NCI-H446 treated with DMSO at 0.1 percent for 48 hours (cell line): ENCODE measurements around the gene FBXL7.

ENCODE experiments used
- DNase-seq: peaks from one replicate; lab custom pipeline; 2025; lab: John Stamatoyannopoulos, UW

The FBXL7 gene

DNA sequence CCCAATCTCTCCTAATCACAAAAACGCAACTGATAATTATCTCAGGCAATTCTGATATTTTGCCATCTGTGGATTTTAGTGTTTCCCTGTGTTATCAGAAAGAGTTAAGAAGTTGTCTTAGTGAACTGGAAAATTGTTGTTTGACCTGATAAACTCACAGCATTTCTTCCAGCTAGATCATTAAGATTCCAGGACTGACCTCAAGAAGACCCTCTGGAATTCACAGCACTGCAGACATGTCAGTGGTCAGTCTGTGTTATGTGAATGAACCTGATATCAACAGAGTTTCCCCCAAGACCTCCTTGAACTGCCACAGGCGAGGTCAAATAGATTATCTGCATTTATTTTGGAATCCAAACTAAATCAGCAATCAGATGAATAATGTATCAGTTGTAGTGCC, 174.7 kb downstream of the FBXL7 start:
- DNase-seq: no peak

DNA sequence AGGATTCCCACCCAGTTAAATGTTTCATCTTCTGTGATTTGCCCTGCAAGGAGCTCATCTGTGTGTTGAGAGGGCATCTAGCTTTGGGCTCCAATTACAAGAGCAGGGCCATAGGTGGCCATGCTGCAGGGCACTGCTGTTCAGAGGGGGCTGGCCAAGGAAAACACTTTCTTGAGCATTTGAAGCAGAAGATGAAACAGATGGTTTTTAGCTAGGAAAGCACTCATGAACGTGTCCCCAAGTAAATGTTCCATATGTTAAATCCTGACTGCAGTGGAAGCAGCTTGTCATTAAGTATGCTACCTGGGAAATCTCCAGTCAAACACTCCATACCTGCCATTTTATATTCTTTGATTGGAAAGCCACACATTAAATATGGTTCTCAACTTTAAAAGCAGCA, 176.6 kb downstream of the FBXL7 start:
- DNase-seq: no peak

DNA sequence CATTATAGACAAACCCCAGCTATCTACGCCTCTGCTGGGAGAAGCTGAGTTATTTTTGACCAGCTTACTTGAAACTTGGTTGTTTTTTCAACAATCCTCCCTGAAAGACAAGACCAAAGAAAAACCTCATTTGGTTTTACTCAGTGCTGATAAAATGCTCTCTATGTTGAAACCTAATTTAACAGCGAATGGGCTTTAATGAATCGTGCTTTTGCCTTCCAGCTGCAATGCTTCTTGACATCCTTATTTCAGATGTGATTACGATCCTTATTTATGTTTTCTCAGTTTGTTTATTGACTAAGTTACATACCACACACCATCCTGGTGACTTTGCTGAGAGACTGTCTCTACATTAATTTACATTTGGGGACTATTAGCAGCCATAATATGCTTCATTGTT, 179.2 kb downstream of the FBXL7 start:
- DNase-seq: no peak

DNA sequence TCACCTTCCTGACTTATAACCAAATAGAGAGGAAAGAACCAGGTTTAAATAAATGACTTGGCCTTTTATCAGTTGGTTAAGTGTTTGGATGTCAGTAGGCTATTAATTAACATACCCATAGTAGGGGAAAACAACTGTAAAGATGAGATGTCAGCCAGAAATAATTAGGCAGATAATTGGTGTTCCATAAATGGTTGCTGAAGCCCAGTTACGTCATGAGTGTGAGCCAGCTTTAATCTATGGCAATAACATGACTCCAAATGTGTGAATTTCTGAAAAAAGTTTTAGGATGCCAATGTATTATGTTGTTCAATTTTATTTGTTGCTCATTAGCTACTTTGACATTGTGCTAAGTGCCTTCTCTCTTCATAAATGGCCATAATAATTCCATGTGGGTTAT, 180.5 kb downstream of the FBXL7 start:
- no peak for DNase-seq

GRCh38 chr5:15682122-15682521, 182.1 kb downstream of the FBXL7 start:
- no peak for DNase-seq

GRCh38 chr5:15682566-15682965, 182.6 kb downstream of the FBXL7 start:
- DNase-seq: no peak

DNA sequence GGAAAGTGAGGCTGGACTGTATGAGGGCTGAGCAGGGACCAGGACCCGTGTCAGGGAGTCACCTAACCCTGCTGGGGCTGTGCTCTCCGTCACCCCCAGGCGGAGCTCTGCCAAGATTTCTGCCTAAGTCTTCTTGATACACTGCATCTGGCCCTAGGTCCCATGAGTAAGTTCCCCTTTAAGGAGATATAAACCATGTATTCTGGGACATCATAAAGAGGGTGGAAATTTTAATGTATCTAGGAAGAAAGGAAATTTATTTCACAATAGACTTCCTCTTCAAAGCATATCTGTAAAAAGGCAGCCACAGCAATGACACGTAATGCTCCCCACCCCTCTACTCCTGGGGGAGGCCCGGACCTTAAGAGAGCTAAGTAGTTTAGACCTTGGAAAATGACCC, 183.4 kb downstream of the FBXL7 start:
- DNase-seq: no peak

- DNase-seq: no peak
These were observed 187.4 kb downstream of the FBXL7 start for GRCh38 chr5:15687401-15687800.

DNA sequence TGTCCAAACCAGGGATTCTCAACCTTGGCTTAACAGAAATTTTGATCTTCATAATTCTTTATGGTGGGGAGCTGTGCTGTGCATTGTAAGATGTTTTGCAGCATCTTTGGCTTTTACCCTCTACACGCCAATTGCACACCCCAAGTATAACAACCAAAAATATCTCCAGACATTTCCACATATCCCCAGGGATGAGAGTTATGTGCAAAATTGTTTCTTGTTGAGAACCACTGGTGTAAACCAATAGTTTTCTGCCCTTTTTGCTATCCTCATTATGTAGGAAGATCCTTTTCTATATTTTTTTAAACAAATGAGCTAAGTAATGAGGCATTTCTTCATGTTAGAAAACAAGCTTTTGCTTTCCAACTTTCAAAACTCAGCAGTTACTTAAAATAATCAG, 189.9 kb downstream of the FBXL7 start:
- no peak for DNase-seq

- no peak for DNase-seq
These were observed 190.6 kb downstream of the FBXL7 start for GRCh38 chr5:15690611-15691010.

- DNase-seq: no peak
These were observed 191.5 kb downstream of the FBXL7 start for GRCh38 chr5:15691521-15691920.

- DNase-seq: no peak
These were observed 192.9 kb downstream of the FBXL7 start for GRCh38 chr5:15692706-15693381.

GRCh38 chr5:15693382-15693728, 193.4 kb downstream of the FBXL7 start:
- DNase-seq: no peak

DNA sequence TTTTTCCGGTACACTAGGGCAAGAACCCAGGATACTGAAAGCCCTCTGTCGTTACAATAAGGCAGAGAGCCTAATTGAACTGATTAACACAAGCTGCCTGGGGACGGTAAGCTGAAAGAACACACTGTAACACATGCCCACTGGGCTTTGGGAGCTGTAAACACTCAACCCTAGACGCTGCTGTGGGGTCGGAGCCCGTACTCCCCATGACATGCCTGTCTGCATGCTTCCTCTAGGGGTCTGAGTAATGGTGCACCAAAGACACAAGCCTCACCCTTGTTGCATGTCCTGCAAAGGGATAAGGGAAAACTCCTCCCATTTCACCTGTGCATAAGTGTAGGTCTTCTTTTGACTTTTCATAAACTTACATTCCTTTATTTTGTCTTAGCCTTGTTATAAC, 194.0 kb downstream of the FBXL7 start:
- DNase-seq: no peak

GRCh38 chr5:15694696-15695214, 194.8 kb downstream of the FBXL7 start:
- DNase-seq: no peak

DNA sequence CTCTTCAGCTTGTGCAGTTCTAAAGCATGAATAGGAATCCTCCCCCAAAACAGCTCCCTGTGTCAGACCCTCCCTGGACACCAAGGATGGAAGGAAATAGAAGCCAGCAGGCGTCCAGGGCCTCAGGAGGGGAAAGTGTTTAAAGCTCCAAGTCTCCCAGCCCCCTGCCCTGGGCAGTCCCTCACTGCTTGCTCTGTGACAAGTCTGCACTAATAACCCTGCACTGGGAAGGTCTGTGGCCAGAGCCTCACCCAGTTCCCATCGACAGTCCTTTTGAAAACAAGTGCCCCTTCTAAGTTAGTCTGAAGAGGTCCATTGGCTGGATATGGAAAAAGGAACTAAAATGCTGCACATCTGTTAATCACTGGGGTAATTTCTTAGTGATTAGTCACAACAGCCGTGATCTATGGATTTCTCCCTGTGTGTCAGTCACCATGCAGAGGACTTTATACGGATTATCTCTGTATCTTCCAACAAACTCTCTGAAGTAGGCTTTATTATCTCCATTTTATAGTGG, 195.3 kb downstream of the FBXL7 start:
- DNase-seq: no peak

DNA sequence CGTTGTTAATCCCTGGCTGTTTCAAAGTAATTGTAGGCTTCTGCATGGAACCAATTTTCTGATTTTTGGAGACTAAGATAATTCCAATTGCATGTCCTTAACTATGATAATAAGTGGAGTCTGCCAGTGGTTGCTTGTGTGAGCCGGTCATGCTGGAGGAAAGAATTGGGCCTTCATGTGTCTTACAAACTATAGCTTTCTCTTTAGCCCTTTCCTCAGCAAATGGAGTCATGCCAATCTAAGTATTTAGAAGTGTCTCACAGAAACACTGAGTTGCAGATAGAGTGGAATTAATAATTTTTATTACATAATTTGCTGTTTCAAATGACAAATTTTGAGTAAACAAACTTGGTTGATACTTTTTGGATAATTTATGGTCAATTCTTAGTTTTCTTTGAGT, 200.4 kb downstream of the FBXL7 start:
- DNase-seq: no peak

DNA sequence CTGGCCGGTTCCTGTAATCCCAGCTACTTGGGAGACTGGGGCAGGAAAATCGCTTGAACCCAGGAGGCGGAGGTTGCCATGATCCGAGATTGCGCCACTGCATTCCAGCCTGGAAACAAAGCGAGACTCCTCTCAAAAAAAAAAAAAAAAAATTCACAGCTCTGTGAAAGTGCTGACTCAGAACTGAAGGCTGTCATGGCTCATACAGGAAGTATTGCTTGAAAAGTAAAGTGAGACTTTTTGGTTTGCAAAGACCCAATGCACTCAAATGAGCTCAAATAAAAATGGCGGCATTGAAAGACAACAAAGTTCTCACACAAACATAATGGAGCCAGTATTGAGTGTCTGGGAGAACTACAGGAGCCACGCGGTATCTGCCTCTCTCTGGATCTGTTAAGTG, 202.1 kb downstream of the FBXL7 start:
- DNase-seq: no peak

- DNase-seq: no peak
These were observed 203.9 kb downstream of the FBXL7 start for GRCh38 chr5:15703901-15704300.

DNA sequence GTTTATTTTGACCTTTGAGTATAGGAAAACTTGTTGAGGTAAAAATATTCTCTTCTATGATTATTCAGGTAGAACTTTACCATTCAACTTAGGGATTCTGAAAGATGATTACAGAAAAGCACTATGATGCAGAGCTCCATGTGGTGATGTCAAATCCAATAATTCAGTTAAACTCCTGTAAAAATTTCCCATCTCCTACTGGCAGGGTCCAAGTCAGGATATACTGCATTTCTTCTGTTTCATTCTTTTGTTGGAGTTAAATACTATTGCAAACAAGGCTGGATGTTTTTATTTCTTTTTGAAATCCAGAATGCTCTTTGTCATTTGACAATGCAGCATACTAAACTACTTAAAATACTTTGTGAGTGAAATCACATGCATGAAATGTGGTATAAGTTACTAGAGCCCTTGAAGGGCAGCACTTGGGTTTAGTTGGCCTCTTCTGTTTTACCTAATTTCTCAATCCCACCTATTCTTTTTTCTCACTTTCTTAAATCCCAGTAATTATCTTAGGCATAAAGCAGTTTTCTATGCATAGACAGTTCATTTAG, 204.5 kb downstream of the FBXL7 start:
- DNase-seq: no peak

- DNase-seq: no peak
These were observed 207.7 kb downstream of the FBXL7 start for GRCh38 chr5:15707631-15708030.

GRCh38 chr5:15711892-15712291, 211.9 kb downstream of the FBXL7 start:
- DNase-seq: no peak

DNA sequence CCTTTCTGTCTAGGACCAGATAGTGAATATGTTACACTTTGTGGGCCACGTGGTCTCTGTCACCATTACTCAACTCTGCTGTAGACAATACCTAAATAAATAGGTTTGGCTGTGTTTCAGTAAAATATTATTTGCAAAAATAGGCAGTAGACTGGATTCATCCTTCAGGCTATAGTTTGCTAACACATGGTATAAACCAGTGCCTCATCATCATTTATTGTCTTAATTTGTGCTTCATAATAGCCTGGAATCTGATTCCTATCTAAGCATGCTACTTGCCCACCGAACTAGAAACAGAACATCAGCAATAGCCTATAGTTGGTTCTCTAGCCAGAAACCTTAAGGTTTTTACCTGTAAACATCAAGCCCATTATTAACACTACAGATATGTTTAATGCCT, 215.6 kb downstream of the FBXL7 start:
- DNase-seq: no peak

- no peak for DNase-seq
These were observed 216.0 kb downstream of the FBXL7 start for GRCh38 chr5:15715967-15716366.
